GM13976 (cell line): Measurements from ENCODE around the gene STAT4.

Experiments used
- DNase-seq: peaks from one replicate; pipeline ENCODE4 v3.0.0; 2012; ENCODE audit warnings: low spot score
- CTCF ChIP-seq: IDR thresholded peaks from 2 replicates; pipeline ENCODE4 v1.5.1; 2012; ENCODE audit warnings: borderline replicate concordance, mild to moderate bottlenecking; ENCODE audit not compliant: insufficient read depth; ENCODE audit errors: extremely low read depth, missing control alignments, control extremely low read depth
- in situ Hi-C: fragments of 300-500 bp; cut with MboI; formaldehyde crosslinking; loops from one replicate; pipeline ENCODE4 v1.12.0; 2022; ENCODE audit warnings: low sequenced_read_pairs, mixed read lengths, inconsistent platforms; ENCODE audit not compliant: unreplicated experiment

Gene STAT4

GRCh38 chr2:191039616-191040015, 111.2 kb downstream of the STAT4 start:
- no peak for DNase-seq
- in situ Hi-C loops, result no loop called here
- no peak for TF ChIP-seq CTCF

GRCh38 chr2:191038741-191039140, 112.1 kb downstream of the STAT4 start:
- DNase-seq, result no peak
- no peak for TF ChIP-seq CTCF
- in situ Hi-C loops, result no loop called here

GRCh38 chr2:191038241-191038725, 112.5 kb downstream of the STAT4 start:
- TF ChIP-seq CTCF, result no peak
- in situ Hi-C loops, result no loop called here
- no peak for DNase-seq

- in situ Hi-C loops, result no loop called here
- no peak for DNase-seq
- no peak for TF ChIP-seq CTCF
These were observed 113.4 kb downstream of the STAT4 start for GRCh38 chr2:191037351-191037750.

GRCh38 chr2:191036363-191036762, 114.4 kb downstream of the STAT4 start:
- TF ChIP-seq CTCF, result no peak
- in situ Hi-C loops, result no loop called here
- DNase-seq, result no peak

GRCh38 chr2:191032588-191033429, 118.0 kb downstream of the STAT4 start:
- in situ Hi-C loops, result no loop called here
- DNase-seq, result no peak
- no peak for TF ChIP-seq CTCF
